GM19463 (cell line): ENCODE measurements around the gene LARGE1.

Experiments
- ATAC-seq: cut with Tn5 transposase; IDR thresholded peaks from one replicate; pipeline ENCODE4 v1.9.1; 2021; ENCODE audit warnings: mild to moderate bottlenecking, moderate library complexity; ENCODE audit not compliant: unreplicated experiment

The LARGE1 gene

GRCh38 chr22:33451866-33452469, 468.3 kb downstream of the LARGE1 start:
- no peak for ATAC-seq

GRCh38 chr22:33450756-33451155, 469.5 kb downstream of the LARGE1 start:
- no peak for ATAC-seq

- ATAC-seq: no peak
Observed at GRCh38 chr22:33447733-33448132, 472.5 kb downstream of the LARGE1 start.

- ATAC-seq: no peak
Observed at GRCh38 chr22:33443683-33444082, 476.6 kb downstream of the LARGE1 start.

- no peak for ATAC-seq
Observed at GRCh38 chr22:33440756-33441155, 479.5 kb downstream of the LARGE1 start.

- ATAC-seq: no peak
Observed at GRCh38 chr22:33438273-33438672, 482.0 kb downstream of the LARGE1 start.

GRCh38 chr22:33431300-33431699, 489.0 kb downstream of the LARGE1 start:
- no peak for ATAC-seq

GRCh38 chr22:33429281-33429680, 491.0 kb downstream of the LARGE1 start:
- ATAC-seq: no peak

GRCh38 chr22:33427461-33427860, 492.8 kb downstream of the LARGE1 start:
- no peak for ATAC-seq

GRCh38 chr22:33426451-33426850, 493.8 kb downstream of the LARGE1 start:
- no peak for ATAC-seq

GRCh38 chr22:33421859-33422258, 498.4 kb downstream of the LARGE1 start:
- ATAC-seq: no peak

GRCh38 chr22:33418484-33418883, 501.8 kb downstream of the LARGE1 start:
- ATAC-seq: no peak

- ATAC-seq: no peak
Observed at GRCh38 chr22:33415401-33415800, 504.9 kb downstream of the LARGE1 start.

- ATAC-seq: no peak
Observed at GRCh38 chr22:33409079-33409478, 511.2 kb downstream of the LARGE1 start.

GRCh38 chr22:33405194-33405593, 515.1 kb downstream of the LARGE1 start:
- ATAC-seq: no peak

GRCh38 chr22:33404723-33405122, 515.6 kb downstream of the LARGE1 start:
- no peak for ATAC-seq

- ATAC-seq: no peak
Observed at GRCh38 chr22:33402325-33402724, 518.0 kb downstream of the LARGE1 start.

- no peak for ATAC-seq
Observed at GRCh38 chr22:33401291-33401690, 519.0 kb downstream of the LARGE1 start.

GRCh38 chr22:33400891-33401290, 519.4 kb downstream of the LARGE1 start:
- ATAC-seq: no peak

GRCh38 chr22:33400061-33400840, 520.0 kb downstream of the LARGE1 start:
- ATAC-seq: no peak

- no peak for ATAC-seq
Observed at GRCh38 chr22:33397381-33397907, 522.8 kb downstream of the LARGE1 start.

GRCh38 chr22:33393432-33393831, 526.8 kb downstream of the LARGE1 start:
- ATAC-seq: no peak
